ELR (cell line): Measurements from ENCODE around the gene RUSF1.
"Not testable (repeated sequence)": the region's sequence is repeated elsewhere in the genome, so short reads cannot be mapped to it uniquely, and the experiment has no call there.

Experiments used
- DNase-seq: peaks from one replicate; pipeline ENCODE4 v3.0.0-alpha.2; 2015; ENCODE audit warnings: low read depth

Gene RUSF1

GRCh38 chr16:31487071-31487719, 21.0 kb downstream of the RUSF1 start:
- DNase-seq, result no peak

GRCh38 chr16:31486045-31486444, 22.1 kb downstream of the RUSF1 start:
- DNase-seq, result no peak

DNA sequence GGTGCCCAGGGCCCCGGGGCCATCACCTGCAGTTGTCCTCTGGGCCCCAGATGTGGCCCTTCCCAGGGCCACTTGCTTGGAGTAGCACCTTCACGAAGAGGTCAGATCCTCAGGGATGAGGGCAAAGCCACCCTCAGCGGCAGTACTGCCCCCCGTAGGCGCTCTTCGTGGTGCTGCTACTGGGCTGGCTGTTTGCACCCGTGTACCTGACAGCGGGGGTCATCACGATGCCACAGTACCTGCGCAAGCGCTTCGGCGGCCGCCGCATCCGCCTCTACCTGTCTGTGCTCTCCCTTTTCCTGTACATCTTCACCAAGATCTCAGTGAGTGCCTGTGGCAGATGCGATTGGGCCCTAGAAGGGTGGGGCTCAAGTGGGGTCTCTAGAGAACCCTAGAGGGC, 22.6 kb downstream of the RUSF1 start:
- no peak for DNase-seq

DNA sequence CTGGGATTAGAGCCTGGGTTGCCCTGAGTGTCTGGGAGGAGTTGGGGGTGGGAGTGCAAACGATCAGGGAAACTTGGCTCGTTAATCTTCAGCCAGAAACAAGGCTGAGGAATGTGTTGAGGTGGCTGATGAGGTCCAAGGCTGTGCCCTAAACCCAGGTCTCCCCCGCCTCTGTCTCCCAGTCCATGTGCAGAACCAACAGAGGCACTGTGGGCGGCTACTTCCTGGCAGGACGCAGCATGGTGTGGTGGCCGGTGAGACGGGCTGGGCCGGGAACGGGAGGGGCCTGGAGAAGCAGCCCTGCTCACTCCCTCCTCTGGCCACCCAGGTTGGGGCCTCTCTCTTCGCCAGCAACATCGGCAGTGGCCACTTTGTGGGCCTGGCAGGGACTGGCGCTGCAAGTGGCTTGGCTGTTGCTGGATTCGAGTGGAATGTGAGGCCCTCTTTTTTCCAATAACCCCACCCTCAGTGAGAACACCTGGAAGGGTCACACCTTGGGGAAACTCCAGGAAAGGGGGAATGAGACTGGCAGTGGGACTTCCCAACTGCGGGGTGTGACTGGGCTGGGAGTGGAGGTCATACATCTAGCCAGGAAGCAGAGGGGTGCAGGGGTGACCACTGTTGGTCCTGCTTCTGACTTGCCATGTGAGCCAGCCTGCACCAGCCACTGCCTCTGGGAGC, 23.6 kb downstream of the RUSF1 start:
- no peak for DNase-seq

DNA sequence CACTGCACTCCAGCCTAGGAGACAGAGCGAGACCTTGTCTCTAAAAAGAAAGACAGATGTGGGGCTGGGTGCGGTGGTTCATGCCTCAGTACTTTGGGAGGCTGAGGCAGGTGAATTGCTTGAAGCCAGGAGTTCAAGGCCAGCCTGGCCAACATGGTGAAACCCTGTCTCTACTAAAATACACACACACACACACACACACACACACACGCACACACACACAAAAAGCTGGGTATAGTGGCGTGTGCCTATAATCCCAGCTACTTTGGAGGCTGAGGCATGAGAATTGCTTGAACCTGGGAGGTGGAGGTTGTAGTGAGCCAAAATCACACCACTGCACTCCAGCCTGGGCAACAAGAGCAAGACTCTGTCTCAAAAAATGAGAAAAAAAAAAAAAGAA, 24.1 kb downstream of the RUSF1 start:
- not testable (repeated sequence) for DNase-seq

DNA sequence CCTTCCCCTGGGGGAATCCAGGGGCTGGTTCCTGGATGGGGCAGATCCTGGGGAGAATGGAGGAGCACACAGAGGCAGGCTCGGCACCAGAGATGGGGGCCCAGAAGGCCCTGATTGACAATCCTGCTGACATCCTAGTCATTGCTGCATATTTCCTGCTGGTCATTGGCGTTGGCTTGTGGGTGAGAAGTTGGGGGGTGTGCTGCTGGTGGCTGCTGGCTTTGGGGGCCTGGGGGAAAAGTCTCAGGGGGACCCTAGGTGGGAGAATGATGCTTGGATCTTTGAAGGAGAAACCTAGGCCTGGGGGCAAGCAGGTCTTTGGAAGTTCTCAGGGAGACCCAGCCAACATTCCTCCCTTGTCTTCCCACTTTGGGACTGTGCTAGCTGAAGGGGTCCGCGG, 25.1 kb downstream of the RUSF1 start, which contains the start of gene SLC5A2:
Gene SLC5A2, plus strand, starts transcription at position 43 of the 400 bp plus-strand sequence. Its CDS starts 14 bp downstream, at position 57.
- no peak for DNase-seq

DNA sequence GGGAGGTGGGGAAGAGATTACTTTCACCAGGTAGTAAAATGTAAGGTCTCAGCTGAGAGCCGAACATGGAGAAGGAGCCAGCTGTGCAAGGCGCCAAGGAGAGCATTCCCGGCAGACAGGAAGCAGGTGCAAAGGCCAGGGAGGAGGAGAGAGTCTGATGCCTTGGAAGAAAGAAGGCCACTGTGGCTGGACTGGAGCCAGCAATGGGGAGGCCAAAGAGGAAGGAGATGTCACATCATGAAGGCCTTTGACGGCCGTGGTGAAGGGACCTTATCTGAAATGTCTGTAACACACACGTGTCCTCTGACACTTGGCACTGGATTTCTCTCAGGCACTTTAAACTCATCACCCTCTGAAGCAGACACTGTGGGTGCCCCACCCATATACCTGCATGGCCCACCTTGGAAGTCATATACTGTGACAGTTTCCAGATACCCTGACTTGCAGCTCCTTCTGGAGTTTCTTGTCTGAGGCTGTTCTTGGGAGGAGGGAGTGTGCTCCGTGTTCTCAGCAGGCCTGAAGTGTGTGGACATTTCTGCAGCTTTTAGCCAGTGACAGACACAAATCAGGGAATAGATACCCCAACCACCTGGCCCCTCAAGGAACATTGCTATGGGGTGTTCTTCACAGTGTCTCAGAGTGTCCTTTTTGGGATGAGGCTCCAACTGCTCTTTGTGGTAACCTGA, 27.2 kb downstream of the RUSF1 start:
- DNase-seq, result no peak

DNA sequence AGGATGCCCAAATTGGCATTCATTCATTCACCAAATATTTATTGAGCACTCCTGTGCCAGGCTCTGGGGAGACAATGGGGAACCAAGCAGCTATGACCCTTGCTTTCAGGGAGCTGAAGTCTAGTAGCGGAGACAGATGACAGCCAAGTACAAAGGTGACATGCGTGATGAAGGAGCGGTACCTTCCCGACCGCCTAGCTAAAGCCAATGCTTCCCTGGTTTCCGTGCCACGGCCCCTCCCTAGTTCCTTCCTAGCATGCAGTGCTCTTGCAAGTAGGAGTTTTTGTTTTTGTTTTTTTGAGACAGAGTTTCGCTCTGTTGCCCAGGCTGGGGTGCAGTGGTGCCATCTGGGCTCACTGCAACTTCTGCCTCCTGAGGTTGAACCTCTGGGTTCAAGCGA, 28.4 kb downstream of the RUSF1 start:
- DNase-seq, result no peak

GRCh38 chr16:31478956-31479355, 29.2 kb downstream of the RUSF1 start:
- no peak for DNase-seq

GRCh38 chr16:31477220-31478216, 30.7 kb downstream of the RUSF1 start:
- DNase-seq, result no peak

- no peak for DNase-seq
Measured at GRCh38 chr16:31476303-31477219, 31.6 kb downstream of the RUSF1 start.

- no peak for DNase-seq
Measured at GRCh38 chr16:31475946-31476302, 32.3 kb downstream of the RUSF1 start.

- DNase-seq, result no peak
Measured at GRCh38 chr16:31474773-31475738, 33.1 kb downstream of the RUSF1 start.

DNA sequence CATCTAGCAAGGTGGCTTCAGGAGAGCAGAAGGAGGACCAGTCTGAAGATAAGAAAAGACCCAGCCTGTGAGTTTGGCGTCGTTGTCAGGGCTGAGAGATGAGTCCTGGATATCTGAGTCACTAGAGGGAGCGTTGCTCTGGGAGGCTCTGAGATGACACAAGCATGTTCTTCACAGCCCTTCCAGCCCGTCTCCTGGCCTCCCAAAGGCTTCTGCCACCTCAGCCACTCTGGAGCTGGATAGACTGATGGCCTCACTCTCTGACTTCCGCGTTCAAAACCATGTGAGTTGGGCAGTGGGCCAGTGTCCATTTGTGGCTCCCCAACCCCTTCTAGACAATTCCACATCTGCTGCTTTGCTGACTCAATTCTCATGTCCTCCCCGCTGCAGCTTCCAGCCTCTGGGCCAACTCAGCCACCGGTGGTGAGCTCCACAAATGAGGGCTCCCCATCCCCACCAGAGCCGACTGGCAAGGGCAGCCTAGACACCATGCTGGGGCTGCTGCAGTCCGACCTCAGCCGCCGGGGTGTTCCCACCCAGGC, 33.9 kb downstream of the RUSF1 start:
- peak; percentile 78 for DNase-seq

GRCh38 chr16:31473264-31473984, 34.8 kb downstream of the RUSF1 start:
- no peak for DNase-seq

GRCh38 chr16:31472709-31473203, 35.4 kb downstream of the RUSF1 start:
- peak; percentile 86 for DNase-seq

- DNase-seq, result peak; percentile 74
Measured at GRCh38 chr16:31471875-31472708, 36.1 kb downstream of the RUSF1 start, which contains the start of gene TGFB1I1. Gene TGFB1I1, plus strand, starts transcription at chr16:31472152. Its CDS starts 37 bp downstream, at chr16:31472189.
